Stimulated activated naive CD4-positive, alpha-beta T cell treated with Interleukin-2 at 50 U/mL for 16 hours (primary cell): ENCODE data around the gene C3orf20.
"Not testable (repeated sequence)": the region's sequence is repeated elsewhere in the genome, so short reads cannot be mapped to it uniquely, and the experiment has no call there.

Experiments used
- DNase-seq: peaks from one replicate; lab custom pipeline; 2025; lab: John Stamatoyannopoulos, UW

Gene C3orf20

DNA sequence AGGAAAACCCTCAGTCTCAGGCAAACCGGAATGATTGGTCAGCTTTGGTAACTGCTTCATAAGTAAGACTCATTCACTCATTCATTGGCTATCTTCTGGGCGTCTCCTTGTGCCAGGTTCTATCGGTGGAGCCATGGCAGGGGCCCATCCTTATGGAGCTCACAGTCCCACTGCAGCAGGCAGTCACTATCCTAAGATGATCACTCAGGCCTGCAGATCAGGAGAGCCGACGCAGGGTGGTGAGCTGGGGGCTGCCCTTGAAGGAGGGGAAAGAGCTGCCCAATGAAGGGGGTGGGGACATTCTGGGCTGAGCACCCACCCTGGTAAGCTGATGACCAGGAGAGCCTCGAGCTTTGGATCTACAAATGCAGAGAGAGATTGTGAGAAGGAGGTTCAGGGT is 123.3 kb downstream of the C3orf20 start:
- no peak for DNase-seq

DNA sequence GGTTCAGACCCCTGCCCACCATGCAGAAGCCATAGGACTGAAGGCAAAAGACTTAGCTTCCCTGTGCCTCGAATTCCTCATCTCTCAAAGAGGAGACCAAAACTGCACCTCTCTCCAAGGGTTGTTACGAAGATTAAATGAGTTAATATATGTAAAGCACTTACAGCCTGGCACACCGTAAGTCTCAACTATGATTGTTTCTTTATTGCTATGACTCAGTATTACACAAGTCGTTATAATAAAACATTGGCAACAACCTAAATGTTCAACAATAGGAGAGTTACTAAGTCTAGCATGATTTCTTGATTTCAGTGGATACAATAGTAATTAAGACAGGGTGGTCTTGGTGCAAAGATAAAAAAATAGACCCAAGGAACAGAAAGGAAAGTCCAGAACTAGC is 124.2 kb downstream of the C3orf20 start:
- no peak for DNase-seq

DNA sequence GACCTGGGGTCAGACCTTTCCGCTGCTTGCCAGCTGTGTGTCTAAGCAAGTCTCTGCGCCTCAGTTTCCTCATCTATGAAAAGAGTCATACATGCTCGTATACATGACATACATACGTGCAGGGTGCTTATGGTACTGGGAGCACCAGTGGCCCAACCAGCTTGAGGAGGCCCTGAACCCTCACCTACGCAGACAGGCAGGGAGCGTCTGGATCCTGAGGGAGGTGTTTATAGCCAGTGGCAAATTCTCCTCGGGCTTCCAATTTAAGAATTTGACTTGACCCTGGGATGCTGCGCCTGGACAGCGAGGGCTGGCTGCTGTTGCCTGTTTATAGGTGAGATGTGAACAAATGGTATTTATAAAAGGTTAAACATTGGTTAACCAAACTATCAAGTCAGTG is 126.1 kb downstream of the C3orf20 start:
- DNase-seq: no peak

DNA sequence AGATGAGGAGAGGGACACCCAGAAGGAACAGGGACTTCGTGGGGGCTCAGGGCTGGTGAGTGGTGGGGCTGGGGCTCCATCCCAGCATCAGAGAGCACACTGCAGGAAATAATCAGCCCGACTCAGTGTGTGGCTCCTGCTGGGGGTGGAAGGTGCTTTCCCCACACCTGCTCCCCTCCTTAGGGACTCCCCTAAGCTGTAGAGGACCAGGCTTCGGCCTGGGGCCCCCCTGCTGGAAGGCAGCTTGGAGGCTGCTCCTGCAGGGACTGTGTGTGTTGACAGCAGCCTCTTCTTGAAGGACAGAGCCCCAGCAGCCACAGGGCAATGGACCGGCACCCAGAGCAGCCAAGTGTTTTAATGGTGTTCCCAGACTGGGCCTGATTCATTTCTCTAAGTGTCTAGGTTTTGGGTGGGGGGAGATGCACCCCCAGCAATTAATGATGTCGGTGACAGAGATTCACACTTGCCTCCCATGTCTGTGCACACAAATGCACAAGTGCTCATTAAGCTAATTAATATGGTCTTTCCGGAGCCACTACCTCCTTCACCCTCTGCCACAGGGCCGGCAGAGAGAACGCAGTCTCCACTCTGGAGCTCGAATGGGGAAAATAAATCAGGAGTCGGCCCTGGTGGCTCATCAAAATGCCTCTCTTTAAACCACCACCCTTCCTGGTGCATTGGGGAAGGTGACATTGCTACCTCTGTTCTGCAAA is 126.9 kb downstream of the C3orf20 start:
- DNase-seq: no peak

DNA sequence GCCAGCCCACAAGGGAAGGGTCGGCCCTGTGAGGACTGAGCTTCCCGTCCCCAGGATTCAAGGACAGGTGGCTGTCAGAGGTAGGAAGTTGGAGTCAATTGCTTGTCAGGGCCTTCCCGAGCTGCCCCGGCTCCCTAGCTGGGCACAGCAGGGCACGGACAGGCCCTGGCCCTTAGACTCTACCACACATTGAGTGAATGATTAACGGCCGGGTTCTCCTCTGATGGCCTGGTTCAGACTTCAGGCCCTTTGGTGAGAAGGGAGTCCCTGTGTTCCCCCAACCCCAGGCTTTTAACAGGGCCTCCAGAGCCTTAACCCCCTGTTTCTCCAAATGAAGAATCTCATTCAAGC is 127.4 kb downstream of the C3orf20 start:
- DNase-seq: no peak

DNA sequence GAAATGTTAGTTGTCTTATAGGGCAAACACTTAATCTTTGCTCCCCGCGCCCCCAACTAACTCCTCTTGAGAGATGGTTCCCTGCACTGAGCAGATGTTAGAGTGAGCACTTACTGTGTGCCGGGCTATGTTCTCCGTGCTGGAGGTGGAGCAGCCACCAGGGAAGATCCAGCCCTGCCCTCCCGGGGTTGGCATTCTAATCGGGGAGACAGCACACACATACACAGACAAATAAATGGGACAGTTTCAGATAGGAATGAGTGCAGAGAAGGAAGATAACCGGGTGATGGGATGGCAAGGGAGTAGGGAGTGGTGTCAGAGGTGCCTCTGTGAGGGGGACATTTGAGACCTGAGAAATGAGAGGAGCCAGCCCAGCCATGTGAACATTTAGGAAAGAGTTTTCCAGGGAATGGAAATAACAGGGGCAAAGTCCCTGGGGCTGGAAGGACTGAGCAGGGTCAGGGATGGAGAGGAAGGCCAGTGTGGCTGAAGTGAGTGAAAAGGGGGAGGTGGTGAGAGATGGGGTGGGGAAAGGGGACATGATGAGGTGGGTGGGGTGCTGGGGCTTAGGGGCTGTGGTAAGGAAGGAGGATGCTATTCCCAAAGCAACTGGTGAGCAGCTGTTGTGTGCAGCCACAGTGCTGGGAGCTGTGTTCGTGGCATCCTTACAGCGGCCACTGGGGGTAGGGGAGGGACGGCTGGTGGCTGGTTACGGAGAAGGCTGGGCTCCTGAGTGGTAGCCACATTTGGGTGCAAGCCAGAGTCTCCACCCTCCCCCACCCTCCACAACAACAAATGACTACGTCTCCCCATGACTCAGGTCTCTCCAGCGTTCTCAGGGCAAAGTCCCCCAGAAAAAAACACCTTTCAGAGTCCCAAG is 128.4 kb downstream of the C3orf20 start:
- DNase-seq: no peak

DNA sequence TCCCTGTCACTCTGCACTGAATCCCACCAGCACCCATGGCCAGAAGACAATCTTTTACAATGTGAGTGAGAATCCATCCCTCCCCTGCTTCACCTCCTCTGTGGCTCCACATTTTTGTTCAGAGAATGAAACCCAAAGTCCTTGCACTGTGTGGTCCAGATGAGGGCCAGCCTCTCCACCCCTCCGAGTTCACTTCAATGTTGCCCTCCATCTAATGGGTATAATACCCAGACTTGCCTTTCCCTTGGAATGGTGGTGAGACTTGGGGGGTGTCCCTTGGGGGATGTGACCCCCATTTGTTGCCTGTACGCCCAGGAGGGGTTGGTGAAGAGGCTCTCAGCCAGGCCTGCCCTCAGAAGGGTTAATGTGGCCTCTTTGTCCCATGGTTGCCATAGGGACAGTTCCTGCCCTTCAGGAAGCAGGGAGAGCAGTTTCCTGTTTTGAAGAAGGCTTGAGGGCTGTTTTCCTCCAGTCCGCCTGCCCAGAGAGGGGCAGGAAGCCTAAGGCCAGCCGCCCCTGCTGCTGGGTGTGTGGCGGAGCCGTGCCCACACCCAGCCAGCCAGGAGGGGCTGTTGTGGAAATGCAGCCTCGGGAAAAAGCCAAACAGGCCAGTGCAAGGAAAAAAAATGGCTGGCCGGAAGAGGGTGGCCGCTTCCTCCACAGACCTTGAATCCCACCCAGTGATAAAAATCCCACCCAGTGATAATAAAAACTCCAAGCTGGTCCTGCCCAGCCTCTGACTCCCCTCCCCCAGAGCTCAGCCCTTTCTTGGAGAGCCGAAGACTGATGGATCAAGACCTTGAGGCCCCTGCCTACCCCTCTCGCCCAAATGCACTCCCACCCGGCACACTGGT is 129.3 kb downstream of the C3orf20 start:
- no peak for DNase-seq

DNA sequence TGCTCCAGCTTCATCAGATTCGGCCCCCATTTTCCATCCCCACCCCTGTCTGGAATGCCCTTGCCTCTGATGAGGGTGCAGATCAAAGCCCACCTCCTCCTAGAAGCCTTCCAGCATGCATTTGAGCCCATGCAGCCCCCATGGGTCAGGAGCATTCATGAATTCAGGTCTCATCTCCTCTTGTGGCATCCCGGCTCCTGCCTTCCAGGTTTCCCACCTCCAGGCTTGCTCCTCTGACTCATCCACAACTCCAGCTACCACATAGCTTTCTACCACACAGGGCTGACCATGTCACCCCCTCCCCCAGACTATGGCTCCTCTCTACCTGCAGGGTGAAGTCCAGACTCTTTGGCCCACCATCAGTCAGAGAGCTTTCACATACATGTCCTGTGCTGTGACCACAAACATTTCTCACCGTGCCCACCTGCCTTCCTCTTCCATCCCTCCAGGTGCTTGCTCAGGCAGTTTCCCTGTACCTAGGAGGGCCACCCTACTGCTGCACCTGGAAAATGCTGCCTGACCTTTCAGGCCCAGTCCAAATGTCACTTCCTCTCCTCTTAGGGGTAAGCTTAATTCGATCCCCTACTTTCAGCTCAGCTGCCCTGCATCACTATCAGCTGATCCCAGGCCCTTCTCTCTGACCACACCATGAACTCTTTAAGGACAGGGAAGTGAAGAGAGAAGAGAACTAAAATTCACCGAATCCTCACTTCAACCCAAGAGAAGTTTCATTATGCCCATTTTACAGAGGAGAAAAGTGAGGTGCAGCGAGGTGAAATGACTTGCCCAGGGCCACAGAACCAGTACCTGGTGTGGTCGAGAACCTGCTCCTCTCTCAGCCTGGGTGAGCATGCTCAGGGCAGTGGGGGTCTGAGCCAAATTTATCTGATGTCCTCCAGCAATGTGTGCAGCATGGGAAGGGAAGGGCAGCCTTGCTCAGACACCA is 130.2 kb downstream of the C3orf20 start:
- DNase-seq: no peak

DNA sequence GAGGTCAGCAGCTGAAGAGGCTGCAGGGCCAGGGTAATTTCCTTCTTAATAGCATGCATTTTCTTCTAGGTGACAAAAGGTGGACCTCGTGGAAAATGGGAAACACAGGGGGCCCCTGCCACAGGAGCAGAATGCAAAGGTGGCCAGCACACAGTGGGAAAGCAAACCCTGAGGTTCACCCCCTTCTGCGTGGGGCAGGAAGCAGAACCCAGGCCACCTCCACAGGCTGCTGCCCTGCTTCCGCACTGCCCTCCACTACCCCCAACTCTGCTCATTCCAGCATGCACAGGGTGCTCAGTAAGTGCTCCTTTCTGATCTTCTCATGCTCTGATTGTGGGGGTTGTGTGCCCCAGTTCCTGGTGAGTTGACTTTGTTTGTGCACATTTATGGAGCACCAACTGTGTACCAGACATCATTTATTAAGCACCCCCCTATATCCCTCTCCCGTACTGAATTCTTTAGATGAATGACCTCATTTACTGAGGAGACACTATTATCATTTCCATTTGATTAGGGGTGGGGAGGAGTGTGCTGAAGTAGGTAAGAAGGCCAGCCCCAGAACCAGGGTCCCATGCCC is 131.1 kb downstream of the C3orf20 start:
- DNase-seq: no peak

DNA sequence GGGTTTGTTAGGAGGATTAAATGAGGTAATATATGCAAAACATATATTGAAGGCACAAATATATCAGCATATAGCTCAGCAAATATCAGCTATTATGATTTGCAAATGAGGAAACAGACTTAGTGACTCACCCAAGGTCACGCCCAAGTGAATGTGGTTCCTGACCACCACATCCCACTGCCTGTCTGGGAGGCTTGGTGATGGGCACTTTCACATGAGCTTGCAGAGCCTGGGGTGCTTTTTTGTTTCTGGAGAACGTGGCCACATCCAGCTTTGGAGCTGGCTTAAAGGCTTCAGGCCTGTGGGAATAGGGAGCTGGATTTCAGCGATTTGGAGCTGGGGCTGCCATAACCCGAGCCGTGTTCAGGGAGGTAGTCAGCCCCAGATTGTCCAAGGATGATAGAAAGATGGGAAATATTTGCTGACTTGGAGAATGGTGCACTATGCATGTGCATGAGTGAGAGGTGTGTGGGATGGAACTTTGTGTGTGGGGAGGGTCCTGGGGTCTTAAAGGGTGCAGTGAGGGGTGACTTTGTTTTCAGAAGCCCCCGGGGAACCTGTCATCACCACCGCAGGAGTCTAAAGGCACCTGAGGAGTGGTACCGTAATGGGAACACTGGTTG is 131.8 kb downstream of the C3orf20 start:
- no peak for DNase-seq

DNA sequence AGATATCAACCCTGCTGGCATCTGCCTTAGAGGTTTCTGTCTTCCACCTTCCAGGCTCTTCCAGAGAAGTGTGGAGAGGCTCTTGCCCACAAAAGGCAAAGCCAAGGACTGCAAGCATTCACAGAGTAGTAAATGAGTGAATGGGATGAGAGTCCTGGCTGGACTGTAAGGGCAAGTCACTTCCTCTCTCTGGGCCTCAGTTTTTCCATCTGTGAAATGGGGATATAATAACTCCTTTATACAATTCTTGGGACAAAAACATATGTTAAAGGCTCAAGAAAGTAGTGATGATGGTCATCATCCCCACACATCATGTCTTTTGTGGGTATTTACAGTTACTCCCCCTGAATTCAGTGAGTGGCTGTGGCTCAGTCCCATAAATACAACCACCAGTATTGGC is 133.1 kb downstream of the C3orf20 start:
- no peak for DNase-seq

DNA sequence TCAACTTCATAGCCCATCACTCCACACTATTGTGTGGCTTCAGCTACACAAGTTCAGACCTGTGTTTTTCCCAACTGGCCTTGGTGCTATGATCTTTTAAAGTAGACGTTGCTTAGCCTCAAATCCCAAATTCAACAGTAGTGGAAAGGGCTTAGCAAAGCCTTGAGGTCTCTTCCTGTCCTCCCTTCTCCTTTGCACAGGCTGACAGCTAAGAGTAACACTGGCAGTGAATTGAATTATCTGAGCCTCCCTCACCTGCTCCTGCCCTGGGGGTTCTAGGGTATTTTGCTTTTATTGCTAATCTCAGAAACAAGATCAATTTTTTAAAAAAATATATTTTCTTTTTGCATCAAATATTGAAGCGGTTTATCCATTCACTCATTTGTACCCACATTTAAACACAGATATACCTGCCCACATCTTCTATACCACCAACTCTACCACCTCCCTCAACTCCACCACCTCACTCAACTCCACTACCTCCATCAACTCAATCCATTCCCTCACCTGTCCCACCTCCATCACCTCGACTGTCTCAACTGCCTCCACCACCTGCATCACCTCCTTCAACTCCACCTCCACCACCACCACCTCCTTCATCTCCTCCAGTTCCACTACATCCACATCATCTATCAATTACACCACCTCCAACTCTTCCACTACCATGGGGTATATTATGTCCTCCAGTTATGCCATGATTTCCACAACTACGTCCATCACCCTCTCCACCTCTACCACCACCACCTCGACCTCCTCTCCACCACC is 133.7 kb downstream of the C3orf20 start:
- DNase-seq: no peak

DNA sequence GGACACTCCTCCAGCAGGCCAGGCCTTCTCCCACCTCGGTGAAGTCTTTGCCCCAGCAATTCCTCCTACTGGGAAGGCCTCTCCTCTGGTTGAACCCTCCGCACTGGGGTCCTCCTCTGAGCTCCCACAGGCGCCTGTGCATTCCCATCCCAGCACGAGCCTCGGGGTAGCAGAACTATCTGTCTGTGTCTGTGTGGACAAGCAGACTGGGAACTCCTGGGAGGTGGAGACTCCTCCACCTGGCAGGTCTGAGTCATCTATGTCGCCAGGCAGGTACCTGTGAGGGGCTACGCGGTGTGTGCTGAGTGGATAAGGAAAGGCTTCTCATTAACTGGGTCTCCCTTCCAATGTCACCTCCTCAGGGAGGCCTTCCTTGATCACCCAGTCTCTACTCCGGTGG is 134.7 kb downstream of the C3orf20 start:
- not testable (repeated sequence) for DNase-seq

DNA sequence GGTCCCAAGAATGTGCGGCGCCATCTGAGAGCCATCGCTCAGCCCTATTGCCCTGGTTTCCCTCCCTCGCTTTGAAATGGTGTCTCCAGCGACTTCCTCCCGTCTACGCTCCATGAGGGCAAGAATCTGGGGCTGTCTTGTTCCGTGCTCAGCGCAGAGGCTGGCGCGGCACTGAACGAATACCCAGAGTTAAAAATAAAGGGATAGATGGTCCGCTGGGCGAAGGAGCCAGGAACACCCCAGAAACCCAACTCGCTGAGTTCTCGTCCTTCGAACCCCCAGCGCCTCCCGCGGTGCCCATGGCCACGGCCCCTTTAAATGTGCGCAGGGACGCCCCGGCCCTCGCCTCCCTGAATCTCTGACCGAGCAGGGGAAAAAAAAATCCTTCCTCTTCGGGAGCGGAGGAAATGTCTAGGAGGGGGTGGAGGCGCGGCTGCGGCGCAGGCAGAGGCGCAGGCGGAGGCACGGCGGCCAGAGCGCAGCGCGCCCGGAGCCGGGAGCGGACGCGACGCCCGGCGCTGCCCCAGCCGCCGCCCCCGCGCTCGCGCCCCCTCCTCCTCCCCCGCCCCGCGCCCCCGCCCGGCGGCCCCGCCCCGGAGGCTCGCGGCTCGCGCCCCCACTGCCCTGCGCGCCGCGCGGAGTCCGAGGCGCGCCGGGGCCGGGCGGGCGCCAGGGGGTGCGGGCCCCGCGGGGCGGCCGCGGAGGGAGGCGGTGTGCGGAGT is 135.3 kb downstream of the C3orf20 start:
- DNase-seq: no peak

DNA sequence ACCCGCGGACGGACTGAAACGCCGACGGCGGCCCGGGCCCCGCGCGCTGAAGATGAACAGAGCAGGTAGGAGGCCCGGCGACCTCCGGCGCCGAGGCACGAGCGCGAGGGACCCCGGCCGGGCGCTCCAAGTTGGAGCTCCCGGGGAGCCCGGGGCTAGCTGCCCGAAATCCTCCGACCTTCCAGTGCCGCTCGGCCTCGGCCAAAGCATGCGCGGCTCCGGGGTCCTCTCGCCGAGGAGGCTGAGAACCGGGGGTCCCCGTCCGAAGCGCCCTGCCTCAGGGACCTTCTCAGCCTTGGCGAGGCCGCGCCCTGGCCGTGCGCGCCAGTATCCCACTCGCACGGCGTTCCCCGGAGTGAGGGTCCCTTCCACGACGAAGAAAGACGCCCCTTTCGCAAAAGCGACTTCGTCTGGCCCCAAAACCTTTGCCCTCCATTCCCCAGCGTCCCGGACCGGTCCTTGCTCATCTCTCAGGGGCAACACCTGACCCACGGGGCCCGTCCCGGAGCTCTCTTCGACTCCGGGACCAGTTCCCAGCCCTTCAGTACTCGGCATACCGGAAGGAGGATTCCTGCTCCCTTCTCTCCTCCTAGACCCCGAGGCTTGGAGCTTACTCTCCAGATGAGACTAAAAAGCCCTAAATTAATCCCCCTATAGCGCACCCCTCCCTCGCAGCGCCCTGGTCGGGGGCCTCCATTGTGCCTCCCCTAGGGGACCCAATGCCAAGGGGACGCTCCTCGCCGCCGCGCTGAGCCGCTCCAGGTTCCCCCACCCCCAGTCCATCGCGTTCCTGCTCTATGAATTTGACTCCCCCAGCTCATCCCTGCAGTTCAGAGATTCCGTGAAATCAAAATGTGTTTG is 136.1 kb downstream of the C3orf20 start:
- no peak for DNase-seq

DNA sequence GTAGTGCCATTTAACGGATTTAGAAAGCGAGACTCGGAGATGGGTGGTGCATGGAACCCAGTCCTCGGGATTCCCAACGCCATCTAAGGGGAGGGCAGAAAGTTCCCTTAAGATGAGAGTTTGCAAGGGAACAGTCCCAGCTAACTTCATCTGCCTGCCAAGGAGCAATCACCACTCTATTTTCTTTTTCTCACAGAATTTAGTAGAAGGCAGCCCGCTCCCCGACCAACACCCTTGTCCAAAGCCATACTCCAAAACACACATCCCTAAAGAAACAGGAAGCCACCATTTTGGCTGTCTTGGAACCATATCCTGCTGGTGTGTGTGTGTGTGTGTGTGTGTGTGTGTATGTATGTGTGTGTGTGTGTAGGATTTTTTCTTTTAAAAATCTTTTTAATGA is 136.7 kb downstream of the C3orf20 start:
- DNase-seq: no peak

DNA sequence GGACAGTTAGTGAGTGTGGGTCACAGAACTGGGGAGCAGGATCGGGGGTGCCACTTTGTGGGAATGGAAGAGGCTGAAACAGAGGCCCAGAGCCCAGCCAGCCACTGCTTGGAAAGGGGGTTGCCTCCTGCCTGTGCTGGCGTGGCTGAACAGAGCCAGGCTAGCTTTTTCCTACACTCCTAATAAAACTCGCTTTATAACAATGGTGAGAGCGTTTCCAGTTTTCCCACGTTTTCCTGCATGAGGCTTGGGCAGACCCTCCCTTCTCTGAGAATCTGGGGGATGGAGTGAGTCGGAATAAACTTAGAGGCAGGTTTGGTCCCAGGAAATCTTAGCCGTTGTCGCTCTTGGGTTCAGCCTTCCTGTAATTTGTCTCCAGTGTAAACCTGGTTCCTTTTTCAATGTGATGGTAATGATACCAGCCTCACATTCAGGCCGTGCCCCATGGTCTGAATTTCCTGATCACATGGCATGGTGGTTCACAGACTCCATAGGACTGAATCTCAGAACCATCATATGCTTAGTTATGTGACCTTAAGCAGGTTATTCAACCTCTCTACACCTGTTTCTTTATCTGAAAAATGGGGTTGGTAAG is 137.4 kb downstream of the C3orf20 start:
- DNase-seq: no peak

DNA sequence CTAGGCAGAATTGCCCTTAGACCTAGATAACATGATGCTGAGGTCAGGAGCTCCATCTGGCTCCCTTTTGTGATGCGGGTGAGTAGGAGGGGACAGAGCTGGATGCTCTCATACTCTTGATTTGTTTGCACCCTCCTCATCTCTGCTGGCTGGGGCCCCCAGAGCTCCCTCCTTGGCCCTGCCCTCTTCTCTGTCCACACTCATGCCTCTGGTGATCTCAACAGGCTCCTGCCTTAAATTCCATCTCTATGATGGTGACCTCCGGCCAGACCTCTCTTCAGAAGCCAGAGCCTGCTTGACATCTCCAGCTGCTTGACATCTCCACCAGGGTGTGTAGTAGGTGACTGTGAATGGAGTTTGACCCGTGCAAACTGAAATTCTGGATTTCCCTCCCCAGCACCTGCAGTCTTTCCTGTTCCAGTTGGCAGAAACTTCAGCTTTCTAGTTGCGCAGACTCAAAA is 139.5 kb downstream of the C3orf20 start:
- no peak for DNase-seq
